ENCODE data around the gene TRAF3IP1. TPM values are rescaled to one million over a fixed set of nuclear protein-coding genes. Genes with fewer than 3 reads are reported as not detected.

The TRAF3IP1 gene
- total and polyA plus RNA-seq, 2 donors (not counting 1 experiment from before 2014, with no cell fraction given) = 3.9 to 9.2 TPM

DNA sequence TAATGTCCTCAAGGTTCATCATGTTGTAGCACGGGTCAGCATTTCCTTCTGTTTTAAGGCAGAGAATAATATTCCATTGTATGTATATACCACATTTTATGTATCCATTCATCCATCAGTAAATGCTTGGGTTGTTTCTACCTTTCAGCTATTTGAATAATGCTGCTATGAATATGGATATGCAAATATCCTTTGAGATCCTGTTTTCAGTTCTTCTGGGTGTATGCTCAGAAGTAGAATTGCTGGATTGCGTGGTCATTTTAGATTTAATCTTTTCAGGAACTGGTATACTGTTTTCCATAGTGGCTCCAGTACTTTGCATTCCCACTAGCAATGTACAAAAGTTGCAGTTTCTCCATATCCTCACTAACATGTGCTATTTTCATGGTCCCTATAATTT lies 93.0 kb downstream of the TRAF3IP1 start:
- H3K36me3 ChIP-seq (ENCODE audit: control insufficient read depth, insufficient read depth, low read length) = no peaks in the 10 kb centered on the region

DNA sequence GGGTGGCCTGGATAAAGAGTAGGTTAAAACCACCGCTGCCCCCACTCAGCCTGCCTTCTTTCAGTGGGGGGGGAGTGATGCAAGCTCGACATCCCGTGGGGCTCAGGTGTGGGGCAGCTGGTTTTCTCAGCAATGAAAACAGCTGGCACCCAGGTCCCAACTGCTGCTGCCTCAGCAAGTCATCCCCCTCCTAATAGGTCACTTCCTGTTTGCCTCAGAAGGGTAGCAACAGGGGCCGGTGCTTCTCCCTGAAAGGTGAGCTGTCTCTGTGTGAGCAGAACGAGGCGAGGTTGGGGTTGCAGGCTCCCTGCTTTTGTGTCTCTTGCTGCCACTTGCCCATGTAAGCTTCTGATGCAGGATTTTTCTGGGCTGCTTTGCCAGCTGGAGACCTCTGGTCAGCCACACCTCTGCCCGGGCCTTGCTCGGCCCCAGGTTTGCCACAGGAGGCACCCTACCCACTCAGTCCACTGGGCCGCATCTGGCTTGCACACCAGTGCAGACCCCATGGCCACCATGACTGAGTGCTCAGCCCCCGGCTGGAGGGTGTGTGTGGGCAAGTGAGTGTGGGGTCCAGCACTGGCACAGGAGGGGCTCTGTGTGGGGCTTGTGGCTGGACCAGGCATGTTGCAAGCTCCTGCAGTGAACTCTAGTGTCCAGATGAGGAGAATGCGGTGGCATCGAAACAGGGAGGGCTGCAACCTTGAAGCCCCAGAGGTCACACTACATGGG lies 94.9 kb downstream of the TRAF3IP1 start:
- Histone ChIP-seq H3K4me3 (replicated peaks in 1 of 4; ENCODE audit: control extremely low read depth in 1 of 4, insufficient read depth in 1 of 4, low read depth in 3 of 4, low read length in 4 of 4) (no peak overlapping the region), H3K4me2 (ENCODE audit: extremely low read depth, insufficient read depth, low read length) (no peak overlapping the region), H3K9me3 (ENCODE audit: control insufficient read depth, insufficient read depth, low read depth, low read length) (no peaks in the 10 kb centered on the region), H3K27ac (ENCODE audit: insufficient read depth, low read length) (no peak overlapping the region), H4K20me1 (ENCODE audit: control insufficient read depth, extremely low read depth, insufficient read depth, low read length) (no peaks in the 10 kb centered on the region), H3K79me2 (ENCODE audit: control insufficient read depth, insufficient read depth, low read length) (no peaks in the 10 kb centered on the region), H3K9ac (ENCODE audit: insufficient read depth, low read length) (no peak overlapping the region), H3K27me3 (ENCODE audit: control insufficient read depth, insufficient read depth, low read length) (no peaks in the 10 kb centered on the region), H3K4me1 (ENCODE audit: control insufficient read depth, extremely low read depth, insufficient read depth, low read length) (no peaks in the 10 kb centered on the region), H2AFZ (ENCODE audit: low read length) (no peak overlapping the region), H3K36me3 (ENCODE audit: control insufficient read depth, insufficient read depth, low read length) (no peaks in the 10 kb centered on the region)
- DNase-seq (ENCODE audit: low read depth in 2 of 2) = no peak
- TF ChIP-seq, protein P1, sequence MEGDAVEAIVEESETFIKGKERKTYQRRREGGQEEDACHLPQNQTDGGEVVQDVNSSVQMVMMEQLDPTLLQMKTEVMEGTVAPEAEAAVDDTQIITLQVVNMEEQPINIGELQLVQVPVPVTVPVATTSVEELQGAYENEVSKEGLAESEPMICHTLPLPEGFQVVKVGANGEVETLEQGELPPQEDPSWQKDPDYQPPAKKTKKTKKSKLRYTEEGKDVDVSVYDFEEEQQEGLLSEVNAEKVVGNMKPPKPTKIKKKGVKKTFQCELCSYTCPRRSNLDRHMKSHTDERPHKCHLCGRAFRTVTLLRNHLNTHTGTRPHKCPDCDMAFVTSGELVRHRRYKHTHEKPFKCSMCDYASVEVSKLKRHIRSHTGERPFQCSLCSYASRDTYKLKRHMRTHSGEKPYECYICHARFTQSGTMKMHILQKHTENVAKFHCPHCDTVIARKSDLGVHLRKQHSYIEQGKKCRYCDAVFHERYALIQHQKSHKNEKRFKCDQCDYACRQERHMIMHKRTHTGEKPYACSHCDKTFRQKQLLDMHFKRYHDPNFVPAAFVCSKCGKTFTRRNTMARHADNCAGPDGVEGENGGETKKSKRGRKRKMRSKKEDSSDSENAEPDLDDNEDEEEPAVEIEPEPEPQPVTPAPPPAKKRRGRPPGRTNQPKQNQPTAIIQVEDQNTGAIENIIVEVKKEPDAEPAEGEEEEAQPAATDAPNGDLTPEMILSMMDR (conservative IDR thresholded peaks at IDR 0.05 in 1 of 2, IDR thresholded peaks at IDR 0.05 in 1 of 2; ENCODE audit: low read depth in 1 of 2, low read length in 2 of 2) = no peak
- no peak for TF ChIP-seq EZH2 (IDR thresholded peaks at IDR 0.05; ENCODE audit: low read length, missing control alignments)

More for the DNA sequence above, 93.0 kb downstream of the TRAF3IP1 start:
- TF ChIP-seq EZH2 (IDR thresholded peaks at IDR 0.05; ENCODE audit: low read length, missing control alignments) = no peak
- TF ChIP-seq, protein P1 (conservative IDR thresholded peaks at IDR 0.05 in 1 of 2, IDR thresholded peaks at IDR 0.05 in 1 of 2; ENCODE audit: low read depth in 1 of 2, low read length in 2 of 2) = no peak
- H3K79me2 ChIP-seq (ENCODE audit: control insufficient read depth, insufficient read depth, low read length) = no peaks in the 10 kb centered on the region
- H2AFZ ChIP-seq (ENCODE audit: low read length) = no peak overlapping the region
- H3K9me3 ChIP-seq (ENCODE audit: control insufficient read depth, insufficient read depth, low read depth, low read length) = no peaks in the 10 kb centered on the region
- DNase-seq (ENCODE audit: low read depth in 2 of 2) = no peak
- no peaks in the 10 kb centered on the region for H3K27me3 ChIP-seq (ENCODE audit: control insufficient read depth, insufficient read depth, low read length)
- no peak overlapping the region for H3K4me3 ChIP-seq (replicated peaks in 1 of 4; ENCODE audit: control extremely low read depth in 1 of 4, insufficient read depth in 1 of 4, low read depth in 3 of 4, low read length in 4 of 4)
- H3K9ac ChIP-seq (ENCODE audit: insufficient read depth, low read length) = no peak overlapping the region
- H4K20me1 ChIP-seq (ENCODE audit: control insufficient read depth, extremely low read depth, insufficient read depth, low read length) = no peaks in the 10 kb centered on the region
- H3K4me2 ChIP-seq (ENCODE audit: extremely low read depth, insufficient read depth, low read length) = no peak overlapping the region
- H3K4me1 ChIP-seq (ENCODE audit: control insufficient read depth, extremely low read depth, insufficient read depth, low read length) = no peaks in the 10 kb centered on the region
- no peak overlapping the region for H3K27ac ChIP-seq (ENCODE audit: insufficient read depth, low read length)

DNA sequence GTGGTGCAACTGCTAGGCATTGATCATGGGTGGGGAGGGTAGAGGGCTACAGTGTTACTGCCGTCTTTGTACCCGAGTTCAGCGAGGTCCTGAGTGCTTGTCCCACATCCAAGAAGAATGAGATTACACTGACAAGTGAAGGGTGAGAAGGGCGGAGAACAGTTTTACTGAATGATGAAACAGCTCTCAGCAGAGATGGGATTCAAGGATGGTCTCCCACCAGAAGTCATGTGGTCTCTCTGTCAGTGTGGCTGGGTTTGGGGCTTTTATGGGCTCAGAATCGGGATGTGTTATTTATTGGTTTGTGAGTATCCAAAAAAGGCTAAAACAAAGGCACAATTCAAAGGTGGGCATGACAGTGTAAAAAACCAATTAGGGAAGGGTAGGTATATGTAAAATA lies 95.6 kb downstream of the TRAF3IP1 start:
- Histone ChIP-seq H3K27ac (ENCODE audit: insufficient read depth, low read length) (no peak overlapping the region), H2AFZ (ENCODE audit: low read length) (no peak overlapping the region), H3K4me2 (ENCODE audit: extremely low read depth, insufficient read depth, low read length) (no peak overlapping the region), H3K79me2 (ENCODE audit: control insufficient read depth, insufficient read depth, low read length) (no peaks in the 10 kb centered on the region), H4K20me1 (ENCODE audit: control insufficient read depth, extremely low read depth, insufficient read depth, low read length) (no peaks in the 10 kb centered on the region), H3K4me3 (replicated peaks in 1 of 4; ENCODE audit: control extremely low read depth in 1 of 4, insufficient read depth in 1 of 4, low read depth in 3 of 4, low read length in 4 of 4) (no peak overlapping the region), H3K4me1 (ENCODE audit: control insufficient read depth, extremely low read depth, insufficient read depth, low read length) (no peaks in the 10 kb centered on the region), H3K36me3 (ENCODE audit: control insufficient read depth, insufficient read depth, low read length) (no peaks in the 10 kb centered on the region), H3K27me3 (ENCODE audit: control insufficient read depth, insufficient read depth, low read length) (no peaks in the 10 kb centered on the region), H3K9ac (ENCODE audit: insufficient read depth, low read length) (no peak overlapping the region), H3K9me3 (ENCODE audit: control insufficient read depth, insufficient read depth, low read depth, low read length) (no peaks in the 10 kb centered on the region)
- DNase-seq (ENCODE audit: low read depth in 2 of 2) = no peak
- TF ChIP-seq, protein P1 (conservative IDR thresholded peaks at IDR 0.05 in 1 of 2, IDR thresholded peaks at IDR 0.05 in 1 of 2; ENCODE audit: low read depth in 1 of 2, low read length in 2 of 2) = no peak
- no peak for TF ChIP-seq EZH2 (IDR thresholded peaks at IDR 0.05; ENCODE audit: low read length, missing control alignments)
